Pons (tissue), 1 donor: ENCODE measurements around the gene DDX41.

ENCODE experiments used
- DNase-seq: peaks from one replicate; pipeline ENCODE4 v3.0.0-alpha.2; 2016; ENCODE audit warnings: low spot score

The DDX41 gene

DNA sequence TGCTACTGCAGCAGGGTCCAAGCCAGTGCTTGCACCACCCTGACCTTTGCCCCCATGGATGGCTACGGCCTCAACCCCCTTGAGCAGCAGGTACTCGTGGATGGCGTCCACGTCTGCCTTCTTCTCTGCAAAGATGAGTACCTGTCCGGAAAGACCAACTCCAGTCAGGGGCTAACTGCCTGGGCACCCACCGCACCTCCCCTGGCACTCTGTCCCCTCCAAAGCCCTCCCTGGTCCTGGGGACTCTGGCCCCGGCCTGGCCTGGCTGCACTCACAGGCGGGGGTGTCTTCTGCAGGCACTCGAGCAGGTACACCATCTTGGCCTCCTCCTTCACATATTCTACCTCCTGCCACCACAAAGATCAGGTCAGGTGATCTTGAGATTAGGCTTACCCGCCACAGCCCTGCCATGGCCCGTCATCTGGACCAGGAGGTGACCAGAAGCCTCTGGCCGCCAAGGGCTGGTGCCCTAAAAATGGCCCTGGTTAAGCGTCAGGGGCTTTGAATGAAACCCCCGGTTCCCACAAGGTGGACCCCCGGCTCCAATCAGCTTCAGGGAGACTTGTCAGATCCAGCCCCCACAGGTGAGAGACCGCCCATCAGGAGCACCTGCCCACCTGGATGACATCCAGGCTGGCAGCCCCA is 3.9 kb downstream of the DDX41 start:
- DNase-seq, result no peak

- DNase-seq, result no peak
Observed at GRCh38 chr5:177511796-177512675, 4.7 kb downstream of the DDX41 start.

DNA sequence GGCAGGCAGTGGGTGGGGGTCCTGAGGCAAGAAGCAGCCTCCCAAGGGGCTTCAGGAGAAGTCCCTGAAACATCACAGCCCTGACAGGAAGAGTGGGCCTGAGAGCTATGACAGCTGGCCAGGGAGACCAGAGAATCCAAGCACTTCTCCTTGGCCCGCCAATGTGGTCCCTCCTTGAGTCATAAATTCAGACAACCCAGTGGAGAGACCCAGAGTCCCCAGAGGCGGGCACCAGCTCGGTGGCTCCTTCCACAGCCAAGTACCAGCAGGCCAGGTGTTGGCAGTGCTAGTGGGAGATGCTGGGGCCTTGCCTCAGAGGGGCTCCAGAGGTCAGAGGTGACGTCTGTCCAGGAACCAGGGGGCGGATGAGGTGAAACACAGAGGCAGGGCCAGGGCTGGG is 5.6 kb downstream of the DDX41 start:
- DNase-seq, result no peak

- no peak for DNase-seq
Observed at GRCh38 chr5:177510567-177511053, 6.2 kb downstream of the DDX41 start.

GRCh38 chr5:177509991-177510566 is 6.7 kb downstream of the DDX41 start:
- no peak for DNase-seq

DNA sequence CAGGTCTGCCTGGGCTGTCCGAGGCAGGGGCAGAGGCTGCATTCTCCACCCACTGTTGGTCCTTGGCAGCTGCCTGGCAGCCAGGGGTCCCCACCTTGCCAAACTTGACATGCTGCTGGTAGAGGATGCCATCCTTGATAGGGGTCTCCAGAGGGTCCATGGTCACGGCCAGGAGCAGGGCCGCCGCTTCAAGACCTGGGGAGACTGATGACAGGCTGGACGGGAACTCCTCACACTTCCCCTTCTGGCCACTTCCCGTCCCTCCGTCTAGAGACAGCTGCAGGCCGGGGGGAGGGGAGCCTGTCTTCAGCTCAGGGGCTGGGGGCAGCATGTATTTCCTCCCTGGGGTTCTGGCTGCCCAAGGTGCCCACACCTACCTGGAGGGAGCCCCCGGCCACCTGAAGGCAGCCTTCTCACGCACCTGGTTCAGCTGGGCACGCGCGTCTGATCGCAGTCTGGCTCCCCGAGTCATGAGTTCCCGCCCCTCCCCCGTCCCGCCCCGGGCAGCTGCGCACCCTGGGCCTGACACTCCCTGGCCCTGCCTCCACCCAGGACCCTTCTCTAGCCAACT is 7.3 kb downstream of the DDX41 start, which contains the start of gene DOK3:
TSS of gene DOK3 (minus strand) at position 446 of the 571 bp plus-strand sequence. CDS start at position 160, 286 bp downstream.
- no peak for DNase-seq

- no peak for DNase-seq
Observed at GRCh38 chr5:177508837-177509236, 7.9 kb downstream of the DDX41 start.

GRCh38 chr5:177508221-177508611 is 8.5 kb downstream of the DDX41 start:
- DNase-seq, result no peak

DNA sequence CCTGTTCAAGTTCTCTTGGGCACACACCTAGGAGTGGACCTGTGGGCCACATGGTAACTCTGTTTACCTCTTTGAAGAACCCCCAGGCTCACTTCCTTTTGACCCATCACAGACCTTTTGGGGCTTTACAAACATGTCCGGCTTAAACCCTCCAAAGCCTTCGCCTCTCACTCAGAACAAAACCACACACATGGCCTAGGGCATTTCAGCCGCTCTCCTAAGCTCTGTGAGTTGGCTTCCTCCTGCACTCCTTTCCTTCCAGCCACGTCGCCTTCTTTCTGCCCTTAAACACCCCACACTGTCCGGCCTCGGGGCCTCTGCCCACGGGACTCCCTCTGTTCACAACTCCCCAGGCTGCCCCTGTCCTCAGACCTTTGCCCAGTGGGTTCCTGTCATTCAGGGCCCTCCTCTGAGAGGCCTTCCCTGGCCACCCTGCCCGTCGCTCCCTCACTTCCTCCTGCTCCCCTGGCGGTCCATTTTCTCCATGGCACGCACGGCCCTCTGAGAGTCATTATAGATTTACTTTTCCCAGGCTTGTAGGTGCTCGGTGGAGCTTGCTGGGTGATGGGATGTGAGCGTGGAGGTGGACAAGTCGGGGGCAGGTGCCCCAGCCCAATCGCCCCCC is 9.1 kb downstream of the DDX41 start:
- no peak for DNase-seq

DNA sequence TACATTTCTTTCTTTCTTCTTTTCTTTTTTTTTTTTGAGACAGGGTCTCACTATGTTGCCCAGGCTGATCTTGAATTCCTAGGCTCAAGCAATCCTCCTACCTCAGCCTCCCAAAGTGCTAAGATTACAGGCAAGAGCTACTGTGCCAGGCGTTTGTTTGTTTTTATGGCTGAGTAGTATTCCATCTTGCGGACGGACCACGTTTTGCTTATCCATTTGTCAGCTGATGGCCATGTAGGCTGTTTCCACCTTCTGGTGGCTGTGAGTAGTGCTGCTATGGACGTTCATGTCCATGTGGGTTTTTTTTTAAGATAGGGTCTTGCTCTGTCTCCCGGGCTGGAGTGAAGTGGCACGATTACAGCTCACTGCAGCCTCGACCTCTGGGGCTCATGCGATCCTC is 9.6 kb downstream of the DDX41 start:
- DNase-seq, result no peak

DNA sequence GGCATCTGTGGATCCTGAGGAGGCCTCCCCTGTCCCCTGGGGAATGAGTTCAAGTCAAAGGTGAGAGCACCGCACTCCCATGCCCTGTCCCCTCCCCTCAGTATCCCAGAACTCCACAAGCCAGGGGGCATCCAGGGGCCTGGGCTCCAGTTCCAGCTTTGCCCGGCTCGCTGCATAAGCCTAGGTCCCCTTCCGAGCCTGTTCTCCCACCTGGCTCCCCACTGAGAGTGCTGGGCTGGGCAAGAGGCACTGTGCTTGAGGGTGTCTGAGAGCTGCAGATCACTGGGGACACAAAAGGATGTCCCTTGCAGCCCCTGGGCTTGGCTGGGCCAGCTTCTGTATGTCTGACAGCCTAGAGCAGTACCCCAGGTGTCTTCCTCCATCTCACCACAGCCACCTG is 11.7 kb downstream of the DDX41 start:
- DNase-seq, result no peak

- DNase-seq, result no peak
Observed at GRCh38 chr5:177504086-177505056, 12.4 kb downstream of the DDX41 start.

DNA sequence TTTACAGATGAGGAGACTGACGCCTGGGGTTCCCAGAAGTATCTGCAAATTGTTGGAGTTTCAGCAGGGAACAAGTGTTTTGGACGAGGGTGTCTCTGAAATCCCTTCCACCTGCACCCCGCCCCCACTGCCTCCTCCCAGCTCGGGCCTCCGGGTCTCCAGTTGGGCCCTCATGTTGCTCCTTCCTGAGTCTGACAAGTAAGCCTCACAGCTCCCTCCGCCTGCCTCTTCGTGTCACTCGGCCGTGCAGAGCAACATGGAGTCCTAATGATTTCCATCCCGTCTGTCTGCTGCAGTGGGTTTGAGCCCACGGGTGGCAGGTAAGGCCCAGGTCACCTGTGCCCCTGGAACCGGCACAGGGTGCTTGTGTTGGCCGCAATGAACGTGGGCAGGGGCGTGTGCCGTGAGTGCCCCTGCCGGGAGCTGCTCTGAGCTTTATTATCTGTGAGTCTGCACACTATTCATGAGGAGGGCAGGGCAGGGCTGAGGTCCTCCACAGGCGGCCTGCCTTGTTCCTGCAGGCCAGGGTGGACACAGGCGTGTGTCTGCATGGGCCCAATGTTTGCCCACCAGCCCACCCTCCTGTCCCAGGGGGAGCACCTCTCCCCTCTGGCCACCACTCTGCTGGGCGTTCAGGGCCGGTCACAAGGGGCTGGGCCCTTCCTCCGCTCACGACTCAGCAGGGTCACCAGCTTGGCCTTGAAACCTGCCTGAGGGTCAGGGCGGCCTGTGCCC is 13.2 kb downstream of the DDX41 start:
- no peak for DNase-seq

DNA sequence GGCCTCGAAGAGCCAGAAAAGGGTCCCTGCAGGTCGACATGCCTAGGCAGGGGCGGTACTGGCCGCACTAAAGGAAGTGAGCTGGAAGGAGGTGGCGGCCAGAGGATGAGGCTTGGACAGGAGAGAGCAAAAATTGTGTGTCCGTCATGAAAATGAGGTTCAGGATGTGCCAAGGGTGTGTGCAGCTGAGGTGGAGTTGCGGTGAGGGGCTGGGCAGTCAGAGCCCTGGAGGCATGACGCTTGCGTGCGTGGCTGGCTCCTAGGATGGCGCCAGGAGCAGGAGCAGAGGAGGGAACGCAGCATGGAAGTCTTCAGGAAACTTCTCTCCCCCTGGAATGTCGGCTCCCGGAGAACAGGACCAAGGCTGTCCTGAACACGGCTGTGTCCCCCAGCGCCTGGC is 13.9 kb downstream of the DDX41 start:
- DNase-seq, result no peak

DNA sequence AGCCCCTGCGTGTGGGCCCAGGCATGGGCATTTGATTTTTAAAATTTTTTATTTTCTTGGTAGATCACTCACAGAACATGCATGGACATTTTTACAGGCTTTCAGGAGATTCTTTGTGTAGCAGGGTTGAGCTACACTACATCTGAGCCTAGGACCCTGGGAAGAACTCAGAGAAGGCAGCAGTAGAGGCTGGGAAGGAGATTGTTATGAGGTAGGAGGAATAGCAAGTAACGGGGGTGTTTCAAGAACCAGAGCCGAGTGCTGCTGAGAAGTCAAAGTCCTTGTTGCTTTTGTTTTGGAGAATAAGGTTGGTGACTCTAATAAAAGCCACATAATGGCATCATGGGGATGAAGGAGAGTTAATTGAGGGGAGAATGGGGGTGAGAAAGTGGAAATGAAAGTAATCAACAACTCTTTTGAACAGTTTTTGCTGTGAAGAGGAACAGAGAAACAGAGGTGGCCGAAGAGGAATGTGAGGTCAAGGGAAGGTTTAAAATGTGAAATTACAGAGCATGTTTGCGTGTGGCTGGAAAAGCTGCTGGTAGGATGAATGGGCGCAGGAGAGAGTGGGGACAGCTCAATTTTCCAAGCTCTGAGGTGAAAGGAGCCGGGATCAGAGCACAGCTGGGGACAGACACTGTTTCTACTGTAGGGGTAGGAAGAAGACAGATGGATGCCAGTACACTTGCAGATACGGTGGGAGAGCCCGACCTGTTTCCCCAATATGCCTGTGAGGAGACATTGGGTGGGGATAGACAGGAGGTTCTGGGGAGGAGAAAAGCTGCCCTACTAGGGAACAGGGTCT is 14.7 kb downstream of the DDX41 start:
- DNase-seq, result no peak

- DNase-seq, result peak; percentile 74
Observed at GRCh38 chr5:177500685-177501522, 15.9 kb downstream of the DDX41 start.

DNA sequence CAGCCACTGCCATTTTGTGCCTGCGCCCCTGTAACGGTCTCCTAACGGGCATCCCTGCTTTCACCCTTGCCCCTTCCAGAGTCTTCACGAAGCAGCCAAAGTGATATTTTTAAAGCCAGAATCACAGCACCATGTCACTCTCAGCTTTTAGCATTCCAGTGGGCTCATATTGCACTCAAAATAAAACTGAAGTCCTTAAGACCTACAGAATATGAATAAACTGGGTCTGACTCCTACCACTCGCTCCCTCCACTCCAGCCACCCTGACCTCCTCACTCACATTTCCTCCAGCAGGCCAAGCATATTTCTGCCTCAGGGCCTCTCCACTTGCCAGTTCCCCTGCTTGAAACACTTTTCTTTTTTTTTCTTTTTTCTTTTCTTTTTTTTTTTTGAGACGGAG is 16.9 kb downstream of the DDX41 start:
- DNase-seq, result no peak

- DNase-seq, result no peak
Observed at GRCh38 chr5:177498013-177498787, 18.6 kb downstream of the DDX41 start.
